Measurements from ENCODE around the gene MYO15A.

Gene MYO15A

GRCh38 chr17:18160128-18160856 lies 51.7 kb downstream of the MYO15A start:
- no peak for DNase-seq

GRCh38 chr17:18161207-18162145 lies 52.9 kb downstream of the MYO15A start:
- DNase-seq = no peak

GRCh38 chr17:18163547-18163946 lies 55.0 kb downstream of the MYO15A start:
- no peak for DNase-seq

- DNase-seq = peak; percentile 35
Measured at GRCh38 chr17:18166894-18167293, 58.3 kb downstream of the MYO15A start.

- no peak for DNase-seq
Measured at GRCh38 chr17:18167421-18167820, 58.9 kb downstream of the MYO15A start.

- no peak for DNase-seq
Measured at GRCh38 chr17:18172531-18173278, 64.1 kb downstream of the MYO15A start.

GRCh38 chr17:18173740-18174139 lies 65.2 kb downstream of the MYO15A start:
- DNase-seq = no peak

GRCh38 chr17:18176176-18176575 lies 67.6 kb downstream of the MYO15A start:
- peak; percentile 19 for DNase-seq

GRCh38 chr17:18177133-18177532 lies 68.6 kb downstream of the MYO15A start:
- no peak for DNase-seq

- DNase-seq = no peak
Measured at GRCh38 chr17:18177722-18178121, 69.2 kb downstream of the MYO15A start.

GRCh38 chr17:18179196-18179595 lies 70.6 kb downstream of the MYO15A start:
- no peak for DNase-seq

GRCh38 chr17:18179804-18180203 lies 71.2 kb downstream of the MYO15A start:
- no peak for DNase-seq

GRCh38 chr17:18181358-18181757 lies 72.8 kb downstream of the MYO15A start:
- DNase-seq = no peak

- peak; percentile 43 for DNase-seq
Measured at GRCh38 chr17:18182110-18182977, 73.8 kb downstream of the MYO15A start.

- peak; percentile 88 for DNase-seq
Measured at GRCh38 chr17:18182978-18183333, 74.4 kb downstream of the MYO15A start.

GRCh38 chr17:18183334-18184142 lies 75.0 kb downstream of the MYO15A start, which contains the start of gene ALKBH5:
Gene ALKBH5, plus strand, starts transcription at chr17:18183828. Its CDS starts 416 bp downstream, at chr17:18184244.
- DNase-seq = peak; percentile 99

- DNase-seq = peak; percentile 52
Measured at GRCh38 chr17:18184143-18185031, 75.8 kb downstream of the MYO15A start.

GRCh38 chr17:18185391-18185790 lies 76.8 kb downstream of the MYO15A start:
- DNase-seq = peak; percentile 26

- peak; percentile 26 for DNase-seq
Measured at GRCh38 chr17:18185832-18186626, 77.5 kb downstream of the MYO15A start.

Data from OCI-M1 (cell line).